Fibroblast of villous mesenchyme (primary cell): ENCODE results near the gene ERBB4. TPM values are rescaled to one million over a fixed set of nuclear protein-coding genes. Genes with fewer than 3 reads are reported as not detected.

ENCODE experiments used
- DNase-seq: peaks from one replicate; pipeline ENCODE4 v3.0.0-alpha.2; 2010; ENCODE audit warnings: low read depth
- H3K4me3 ChIP-seq: 2 replicates; pipeline ENCODE4 v1.5.1; 2011; ENCODE audit warnings: low read depth, mild to moderate bottlenecking, low read length
- total RNA-seq: library from RNA; depleted of rRNA; stranded (reverse); fragments of >200 nt; gene quantifications from 2 replicates; pipeline ENCODE4 v1.2.3, GENCODE V29; 2012
- TF ChIP-seq, protein P1 (sequence below): IDR thresholded peaks from 2 replicates; pipeline ENCODE4 v1.5.1; 2012; ENCODE audit warnings: low read depth, mild to moderate bottlenecking, low read length; ENCODE audit not compliant: insufficient read depth

The ERBB4 gene
- total RNA-seq, 1 donor: under 0.01 TPM

DNA sequence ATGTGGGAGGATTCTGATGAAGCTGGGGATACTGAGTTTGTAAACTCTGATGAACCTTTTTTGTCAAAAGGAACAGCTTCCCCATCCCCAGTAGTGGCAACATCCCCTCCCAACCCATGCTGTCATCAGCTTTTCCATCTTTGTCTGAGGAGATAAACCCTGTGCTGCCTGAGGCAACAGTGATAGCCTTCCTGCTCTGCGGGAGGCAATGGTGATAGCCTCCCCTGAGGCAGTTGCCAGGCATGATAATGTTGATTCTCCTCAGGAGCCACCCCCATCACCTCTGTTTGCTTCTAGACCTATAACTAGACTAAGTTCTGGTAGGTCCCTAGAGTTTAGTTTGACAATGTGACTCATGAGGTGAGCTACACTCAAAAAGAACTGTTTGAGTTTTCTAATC lies 97.5 kb downstream of the ERBB4 start:
- TF ChIP-seq, protein P1, sequence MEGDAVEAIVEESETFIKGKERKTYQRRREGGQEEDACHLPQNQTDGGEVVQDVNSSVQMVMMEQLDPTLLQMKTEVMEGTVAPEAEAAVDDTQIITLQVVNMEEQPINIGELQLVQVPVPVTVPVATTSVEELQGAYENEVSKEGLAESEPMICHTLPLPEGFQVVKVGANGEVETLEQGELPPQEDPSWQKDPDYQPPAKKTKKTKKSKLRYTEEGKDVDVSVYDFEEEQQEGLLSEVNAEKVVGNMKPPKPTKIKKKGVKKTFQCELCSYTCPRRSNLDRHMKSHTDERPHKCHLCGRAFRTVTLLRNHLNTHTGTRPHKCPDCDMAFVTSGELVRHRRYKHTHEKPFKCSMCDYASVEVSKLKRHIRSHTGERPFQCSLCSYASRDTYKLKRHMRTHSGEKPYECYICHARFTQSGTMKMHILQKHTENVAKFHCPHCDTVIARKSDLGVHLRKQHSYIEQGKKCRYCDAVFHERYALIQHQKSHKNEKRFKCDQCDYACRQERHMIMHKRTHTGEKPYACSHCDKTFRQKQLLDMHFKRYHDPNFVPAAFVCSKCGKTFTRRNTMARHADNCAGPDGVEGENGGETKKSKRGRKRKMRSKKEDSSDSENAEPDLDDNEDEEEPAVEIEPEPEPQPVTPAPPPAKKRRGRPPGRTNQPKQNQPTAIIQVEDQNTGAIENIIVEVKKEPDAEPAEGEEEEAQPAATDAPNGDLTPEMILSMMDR: no peak
- DNase-seq: no peak
- H3K4me3 ChIP-seq: no peak overlapping the region

DNA sequence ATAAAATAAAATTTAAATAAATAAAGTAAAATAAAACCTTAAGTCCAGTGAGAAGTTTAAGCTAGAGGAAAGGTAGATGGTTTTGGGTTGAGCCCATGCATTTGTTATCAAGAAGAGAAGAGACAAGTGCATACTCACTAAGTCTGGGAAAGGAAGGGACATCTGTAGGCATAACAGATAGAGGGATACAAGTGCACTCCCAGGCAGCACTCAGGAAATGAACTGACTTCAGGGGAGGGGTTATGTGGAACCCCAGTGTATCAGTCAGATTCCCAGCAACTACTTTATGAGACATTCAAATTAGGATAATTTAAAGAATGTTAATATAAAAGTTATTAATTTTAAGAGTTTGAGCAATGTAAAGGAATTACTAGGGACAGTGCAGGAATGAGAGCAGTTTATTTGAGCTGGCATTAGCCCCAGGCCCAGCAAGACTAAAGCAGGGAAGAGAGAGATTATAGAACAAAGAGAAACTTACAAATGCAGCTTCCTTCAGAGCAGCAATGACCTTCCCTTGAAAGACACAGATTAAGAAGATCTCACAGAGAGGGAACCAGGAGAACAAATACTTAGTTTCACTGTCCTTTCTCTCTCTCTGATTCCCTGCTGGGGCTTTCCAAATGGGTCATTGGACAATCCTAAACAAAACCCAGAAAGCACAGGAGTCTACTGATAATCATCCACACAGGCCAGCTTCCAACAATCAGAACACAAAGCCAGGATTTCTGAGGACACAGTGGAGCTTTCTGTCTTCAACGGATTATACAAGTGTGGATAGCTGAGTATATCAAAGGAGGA lies 109.7 kb downstream of the ERBB4 start:
- no peak for DNase-seq
- TF ChIP-seq, protein P1: no peak
- H3K4me3 ChIP-seq: no peak overlapping the region

DNA sequence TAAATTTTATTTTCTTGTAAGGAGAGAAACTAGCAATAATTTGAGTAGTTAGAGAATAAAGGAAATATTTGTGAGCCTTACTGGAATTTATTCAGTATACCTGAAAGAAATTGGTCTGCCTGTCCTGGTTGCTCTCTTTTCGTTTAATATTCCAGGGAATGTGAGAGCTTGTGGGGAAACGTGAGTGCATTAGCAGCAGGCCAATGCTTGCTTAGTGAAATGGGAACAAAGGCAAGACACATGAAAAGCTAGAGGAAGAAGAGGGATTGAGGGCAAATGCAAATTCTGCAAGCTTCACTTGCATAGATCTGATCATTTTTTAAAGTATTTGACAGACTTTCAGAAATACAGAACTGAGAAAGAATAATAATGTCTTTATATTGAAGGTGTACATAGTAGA lies 111.0 kb downstream of the ERBB4 start:
- H3K4me3 ChIP-seq: no peak overlapping the region
- no peak for DNase-seq
- TF ChIP-seq, protein P1: no peak

DNA sequence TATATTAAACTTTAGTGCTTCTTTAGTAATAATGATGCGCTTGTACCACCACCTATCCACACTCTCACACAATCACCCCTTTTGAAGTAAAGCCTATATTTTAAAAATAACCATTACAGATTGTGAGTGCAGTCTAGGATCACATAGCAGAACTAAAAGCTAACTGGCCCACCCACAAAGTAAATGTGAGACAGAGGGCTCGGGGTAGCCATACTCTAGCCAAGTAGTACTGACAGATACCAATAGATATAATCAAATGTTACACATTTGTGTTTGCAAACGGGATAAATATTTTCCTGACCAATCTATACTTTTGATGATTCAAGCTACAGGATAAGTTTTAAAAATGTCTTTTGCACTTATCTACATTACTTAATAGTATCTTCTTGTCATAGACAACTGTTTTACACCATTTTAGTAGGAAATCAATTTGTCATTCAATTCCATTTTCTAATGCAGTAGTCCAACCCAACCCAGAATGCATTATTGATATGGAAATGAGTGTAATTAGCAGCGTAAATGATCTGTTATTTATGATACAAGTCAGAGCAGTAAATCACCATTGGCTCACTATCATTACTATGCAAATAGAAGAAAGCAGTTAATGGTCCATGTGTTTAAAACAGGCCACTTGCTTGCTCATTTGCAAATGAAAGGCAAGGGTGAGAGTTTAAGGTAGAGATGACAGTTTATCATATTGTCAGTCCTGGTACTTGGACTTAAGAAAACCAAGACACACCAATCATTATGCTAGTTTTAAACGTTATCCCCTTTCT lies 111.8 kb downstream of the ERBB4 start:
- TF ChIP-seq, protein P1: no peak
- H3K4me3 ChIP-seq: no peak overlapping the region

DNA sequence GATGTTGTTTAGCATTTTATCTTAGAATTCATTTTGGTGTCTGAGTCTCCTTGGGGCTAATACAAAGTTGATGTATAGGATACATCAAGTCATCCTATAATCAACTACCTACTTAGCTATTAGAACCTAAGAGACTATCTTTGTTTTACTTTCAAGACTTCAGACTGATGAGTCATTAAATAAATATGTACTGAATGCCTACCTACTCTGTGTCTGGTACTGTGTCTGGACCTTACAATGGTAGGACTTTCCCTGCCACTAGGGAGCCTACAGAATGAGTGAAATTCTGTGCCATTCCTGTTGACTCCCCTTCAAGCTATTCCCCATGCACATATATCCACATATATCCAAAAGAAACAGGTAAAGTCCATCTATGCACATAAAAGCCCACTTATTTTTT lies 114.5 kb downstream of the ERBB4 start:
- H3K4me3 ChIP-seq: no peak overlapping the region
- no peak for DNase-seq
- TF ChIP-seq, protein P1: no peak

More for the DNA sequence above, 111.8 kb downstream of the ERBB4 start:
- no peak for DNase-seq

DNA sequence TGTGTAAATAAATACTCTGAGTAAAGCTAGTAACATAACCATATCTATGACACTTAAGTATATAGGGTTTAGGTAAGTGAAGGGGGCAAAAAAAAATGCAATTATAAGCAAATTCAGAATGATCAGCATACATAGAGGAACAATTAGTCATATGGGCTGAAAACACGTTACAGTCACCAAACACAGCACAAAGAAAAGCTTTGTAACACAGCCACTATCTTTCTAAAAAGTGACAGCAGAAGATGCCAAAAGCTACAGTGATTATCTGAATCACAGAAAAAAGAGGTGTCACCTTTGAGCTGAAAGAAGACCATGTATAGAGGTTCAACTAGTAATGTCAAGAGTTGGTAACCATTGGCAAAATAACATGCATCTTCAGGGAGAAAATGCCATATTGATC lies 115.5 kb downstream of the ERBB4 start:
- DNase-seq: no peak
- TF ChIP-seq, protein P1: no peak
- no peak overlapping the region for H3K4me3 ChIP-seq
